GM20000 (cell line): ENCODE results near the gene SF3B3.

Experiments used
- DNase-seq: peaks from one replicate; pipeline ENCODE4 v3.0.0; 2012; ENCODE audit warnings: low spot score
- CTCF ChIP-seq: IDR thresholded peaks from 2 replicates; pipeline ENCODE4 v1.5.1; 2012; ENCODE audit warnings: mild to moderate bottlenecking, control low read depth; ENCODE audit errors: extremely low read depth, missing control alignments

SF3B3 gene

GRCh38 chr16:70494202-70494770 lies 29.3 kb upstream of the SF3B3 start:
- DNase-seq = no peak
- TF ChIP-seq CTCF = no peak

GRCh38 chr16:70494777-70495176 lies 28.8 kb upstream of the SF3B3 start:
- no peak for TF ChIP-seq CTCF
- no peak for DNase-seq

GRCh38 chr16:70495425-70496182 lies 28.0 kb upstream of the SF3B3 start:
- DNase-seq = no peak
- no peak for TF ChIP-seq CTCF

- no peak for DNase-seq
- no peak for TF ChIP-seq CTCF
Measured at GRCh38 chr16:70496513-70496912, 27.1 kb upstream of the SF3B3 start.

GRCh38 chr16:70508752-70509151 lies 14.9 kb upstream of the SF3B3 start:
- TF ChIP-seq CTCF = no peak
- peak; percentile 31 for DNase-seq

- DNase-seq = no peak
- no peak for TF ChIP-seq CTCF
Measured at GRCh38 chr16:70510216-70510615, 13.4 kb upstream of the SF3B3 start.

- no peak for TF ChIP-seq CTCF
- DNase-seq = no peak
Measured at GRCh38 chr16:70511833-70512232, 11.8 kb upstream of the SF3B3 start.
